ENCODE results near the gene PAXIP1. TPM values are rescaled to one million over a fixed set of nuclear protein-coding genes. Genes with fewer than 3 reads are reported as not detected.
A peak's percentile ranks its signal among the peaks of the same experiment; 100 is the strongest.

PAXIP1 gene
- total RNA-seq, 4 donors from 2014 or later, result 6.5 to 9.0 (median 7.7) TPM

DNA sequence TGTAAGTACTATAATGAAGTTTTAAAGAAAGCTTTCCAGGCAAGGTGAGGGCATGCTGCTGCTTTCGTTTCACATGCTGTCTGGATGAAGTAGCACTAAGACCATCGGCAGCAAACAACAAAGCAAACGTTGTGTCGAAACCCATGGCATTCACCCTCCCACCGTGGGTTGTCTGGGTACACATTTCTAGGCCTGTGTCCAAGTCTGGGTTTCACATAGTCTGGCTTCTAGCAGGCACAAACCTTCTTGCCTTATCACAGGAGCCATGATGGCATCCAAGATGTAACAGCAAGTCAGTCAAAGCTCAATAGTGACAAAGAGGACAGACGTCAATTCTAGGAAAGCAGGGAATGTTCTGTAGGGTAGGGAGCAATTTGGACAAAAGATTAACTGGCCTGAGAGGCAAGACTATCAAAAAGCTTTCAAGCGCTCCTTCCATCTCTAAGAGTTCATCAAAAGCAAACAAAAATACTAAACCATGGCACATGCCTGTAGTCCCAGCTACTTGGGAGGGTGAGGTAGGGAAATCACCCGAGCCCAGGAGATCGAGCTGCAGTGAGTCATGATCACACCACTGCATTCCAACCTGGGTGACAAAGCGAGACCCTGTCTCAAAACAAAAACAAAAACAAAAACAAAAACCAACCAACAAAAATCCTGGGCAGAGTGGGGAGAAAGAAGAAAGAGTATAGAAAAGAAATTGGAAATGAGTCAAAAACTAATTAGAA, 42.7 kb downstream of the PAXIP1 start:
- Histone ChIP-seq H3K27ac (no peak overlapping the region), H3K9me3 (no peaks in the 10 kb centered on the region), H3K27me3 (no peaks in the 10 kb centered on the region), H3K36me3 (peaks cover 0 to 75% of the 10 kb centered on the region in 2 donors), H3K4me1 (no peaks in the 10 kb centered on the region), H3K4me3 (no peak overlapping the region)
- TF ChIP-seq POLR2A (IDR thresholded peaks at IDR 0.05), result no peak
- TF ChIP-seq, protein P1, sequence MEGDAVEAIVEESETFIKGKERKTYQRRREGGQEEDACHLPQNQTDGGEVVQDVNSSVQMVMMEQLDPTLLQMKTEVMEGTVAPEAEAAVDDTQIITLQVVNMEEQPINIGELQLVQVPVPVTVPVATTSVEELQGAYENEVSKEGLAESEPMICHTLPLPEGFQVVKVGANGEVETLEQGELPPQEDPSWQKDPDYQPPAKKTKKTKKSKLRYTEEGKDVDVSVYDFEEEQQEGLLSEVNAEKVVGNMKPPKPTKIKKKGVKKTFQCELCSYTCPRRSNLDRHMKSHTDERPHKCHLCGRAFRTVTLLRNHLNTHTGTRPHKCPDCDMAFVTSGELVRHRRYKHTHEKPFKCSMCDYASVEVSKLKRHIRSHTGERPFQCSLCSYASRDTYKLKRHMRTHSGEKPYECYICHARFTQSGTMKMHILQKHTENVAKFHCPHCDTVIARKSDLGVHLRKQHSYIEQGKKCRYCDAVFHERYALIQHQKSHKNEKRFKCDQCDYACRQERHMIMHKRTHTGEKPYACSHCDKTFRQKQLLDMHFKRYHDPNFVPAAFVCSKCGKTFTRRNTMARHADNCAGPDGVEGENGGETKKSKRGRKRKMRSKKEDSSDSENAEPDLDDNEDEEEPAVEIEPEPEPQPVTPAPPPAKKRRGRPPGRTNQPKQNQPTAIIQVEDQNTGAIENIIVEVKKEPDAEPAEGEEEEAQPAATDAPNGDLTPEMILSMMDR (IDR thresholded peaks at IDR 0.05 in 4 of 5, conservative IDR thresholded peaks at IDR 0.05 in 1 of 5), result no peak
- in situ Hi-C loops (cut with MboI; ENCODE audit: low sequenced_read_pairs in 4 of 4) (no loop called here), intact Hi-C loops (cut with DNase I; ENCODE audit: low total_unique reads) (no loop called here)
- DNase-seq (no peak), ATAC-seq (no peak)

DNA sequence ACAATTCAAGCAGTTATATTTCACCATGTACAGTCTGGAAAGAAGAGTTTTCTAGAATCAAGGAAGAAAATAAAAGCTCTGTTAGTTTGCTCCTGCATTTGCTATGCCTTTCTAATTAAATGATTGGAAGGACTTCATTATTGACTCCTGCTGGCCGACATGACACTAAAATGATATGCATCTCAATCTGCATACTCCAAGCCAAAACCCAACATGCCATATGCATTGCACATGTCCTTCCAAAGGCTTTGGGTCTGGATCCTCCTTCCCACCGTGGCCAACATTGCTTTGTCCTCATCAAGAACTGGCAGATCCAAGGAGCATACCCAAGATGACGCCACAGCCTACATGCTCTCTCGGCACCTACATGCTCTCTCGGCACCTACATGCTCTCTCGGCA, 46.5 kb downstream of the PAXIP1 start:
- no peak overlapping the region for H3K4me3 ChIP-seq
- TF ChIP-seq POLR2A (IDR thresholded peaks at IDR 0.05), result no peak
- TF ChIP-seq, protein P1 (IDR thresholded peaks at IDR 0.05 in 4 of 5, conservative IDR thresholded peaks at IDR 0.05 in 1 of 5), result no peak
- no peaks in the 10 kb centered on the region for H3K4me1 ChIP-seq
- in situ Hi-C loops (cut with MboI; ENCODE audit: low sequenced_read_pairs in 4 of 4), result no loop called here
- DNase-seq (no peak), ATAC-seq (no peak)
- intact Hi-C loops (cut with DNase I; ENCODE audit: low total_unique reads), result no loop called here
- no peak overlapping the region for H3K27ac ChIP-seq
- H3K27me3 ChIP-seq, result no peaks in the 10 kb centered on the region
- peaks cover 2 to 73% of the 10 kb centered on the region in 2 donors for H3K36me3 ChIP-seq
- H3K9me3 ChIP-seq, result no peaks in the 10 kb centered on the region

DNA sequence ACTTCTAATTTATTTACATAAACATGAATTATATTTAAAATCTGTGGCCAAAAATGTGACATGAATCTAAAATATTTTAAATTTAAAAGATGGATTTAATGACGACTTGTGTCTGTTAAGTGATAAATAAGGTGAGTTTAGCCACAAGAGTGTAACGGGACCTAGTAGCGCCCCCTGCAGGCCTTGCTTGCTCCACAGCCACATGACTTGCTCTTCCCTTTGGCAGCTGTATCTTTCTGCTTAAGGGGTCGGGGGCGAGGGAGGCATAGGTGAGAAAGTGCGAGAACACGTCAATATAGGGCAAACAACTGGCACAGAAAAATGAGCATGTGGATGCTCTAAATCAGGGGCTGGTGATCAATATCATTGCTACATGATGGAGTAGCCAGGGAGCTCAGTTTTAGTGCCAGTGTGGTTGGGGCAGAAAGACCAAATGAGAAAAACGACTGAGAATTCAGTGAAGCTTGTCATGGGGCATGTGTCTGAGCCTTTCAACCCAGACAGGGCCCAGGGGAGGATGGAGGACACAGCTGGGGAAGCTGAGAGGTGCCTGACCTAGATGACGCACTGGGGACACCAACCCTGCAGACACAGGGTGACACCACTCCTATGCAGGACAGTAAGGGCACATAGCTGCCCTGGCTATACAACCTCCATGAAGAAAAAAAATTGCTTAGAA, 49.8 kb downstream of the PAXIP1 start:
- H3K4me3 ChIP-seq, result no peak overlapping the region
- intact Hi-C loops (cut with DNase I; ENCODE audit: low total_unique reads), result no loop called here
- H3K27me3 ChIP-seq, result no peaks in the 10 kb centered on the region
- no peaks in the 10 kb centered on the region for H3K4me1 ChIP-seq
- TF ChIP-seq, protein P1 (IDR thresholded peaks at IDR 0.05 in 4 of 5, conservative IDR thresholded peaks at IDR 0.05 in 1 of 5), result peak; percentile 35 to 61 (median 49)
- TF ChIP-seq POLR2A (IDR thresholded peaks at IDR 0.05), result no peak
- H3K36me3 ChIP-seq, result peaks cover 2 to 50% of the 10 kb centered on the region in 2 donors
- ATAC-seq (no peak), DNase-seq (peak in 1 of 2 donors; percentile 19)
- in situ Hi-C loops (cut with MboI; ENCODE audit: low sequenced_read_pairs in 4 of 4), result no loop called here
- H3K9me3 ChIP-seq, result no peaks in the 10 kb centered on the region
- H3K27ac ChIP-seq, result no peak overlapping the region

DNA sequence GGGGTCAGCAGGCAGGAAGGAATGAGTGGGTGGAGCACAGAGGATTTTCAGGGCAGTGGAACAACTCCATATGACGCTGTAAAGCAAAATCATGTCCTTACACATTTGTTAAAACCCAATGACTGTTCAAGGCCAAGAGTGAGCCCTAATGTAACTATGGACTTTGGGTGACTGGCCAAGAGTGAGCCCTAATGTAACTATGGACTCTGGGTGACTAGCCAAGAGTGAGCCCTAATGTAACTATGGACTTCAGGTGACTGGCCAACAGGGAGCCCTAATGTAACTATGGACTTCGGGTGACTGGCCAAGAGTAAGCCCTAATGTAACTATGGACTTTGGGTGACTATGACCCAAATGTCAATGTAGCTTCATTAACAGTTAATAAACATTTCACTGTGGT, 52.0 kb downstream of the PAXIP1 start:
- intact Hi-C loops (cut with DNase I; ENCODE audit: low total_unique reads), result no loop called here

More for the DNA sequence above, 52.0 kb downstream of the PAXIP1 start:
- no peaks in the 10 kb centered on the region for H3K27me3 ChIP-seq
- in situ Hi-C loops (cut with MboI; ENCODE audit: low sequenced_read_pairs in 4 of 4), result no loop called here
- H3K9me3 ChIP-seq, result no peaks in the 10 kb centered on the region
- TF ChIP-seq POLR2A (IDR thresholded peaks at IDR 0.05), result no peak
- TF ChIP-seq, protein P1 (IDR thresholded peaks at IDR 0.05 in 4 of 5, conservative IDR thresholded peaks at IDR 0.05 in 1 of 5), result no peak
- no peak overlapping the region for H3K27ac ChIP-seq
- no peak overlapping the region for H3K4me3 ChIP-seq
- H3K4me1 ChIP-seq, result no peaks in the 10 kb centered on the region
- peaks cover 2 to 54% of the 10 kb centered on the region in 2 donors for H3K36me3 ChIP-seq
- ATAC-seq (no peak), DNase-seq (no peak)
